DOHH2 (cell line): ENCODE data around the gene ATP2A2.

Source experiments
- H3F3A ChIP-seq: fragments of 200-600 bp; sonication (generic), shearing (Covaris generic); 2 replicates; pipeline ENCODE4 v1.6.0; 2016; ENCODE audit warnings: antibody characterized with exemption, mild to moderate bottlenecking; ENCODE audit not compliant: control insufficient read depth, insufficient read depth
- H3K27ac ChIP-seq: fragments of 200-600 bp; sonication (generic); 2 replicates; pipeline ENCODE4 v1.5.1; 2014; ENCODE audit warnings: low read depth, mild to moderate bottlenecking, low read length, moderate library complexity
- H3K27me3 ChIP-seq: fragments of 200-600 bp; sonication (generic); 2 replicates; pipeline ENCODE4 v1.6.1; 2014; ENCODE audit warnings: mild to moderate bottlenecking, low read length, mixed read lengths; ENCODE audit not compliant: control insufficient read depth
- H3K36me3 ChIP-seq: fragments of 200-600 bp; sonication (generic); 2 replicates; pipeline ENCODE4 v1.6.1; 2014; ENCODE audit warnings: mild to moderate bottlenecking, low read length, moderate library complexity, mixed read lengths; ENCODE audit not compliant: control insufficient read depth
- H3K4me1 ChIP-seq: fragments of 200-600 bp; sonication (generic); 2 replicates; pipeline ENCODE4 v1.6.1; 2014; ENCODE audit warnings: mild to moderate bottlenecking, low read length, mixed read lengths; ENCODE audit not compliant: control insufficient read depth
- H3K4me2 ChIP-seq: fragments of 200-600 bp; sonication (generic); 2 replicates; pipeline ENCODE4 v1.6.0; 2014; ENCODE audit warnings: mild to moderate bottlenecking, low read length, moderate library complexity
- H3K4me3 ChIP-seq: fragments of 200-600 bp; sonication (generic); 2 replicates; pipeline ENCODE4 v1.5.1; 2014; ENCODE audit warnings: mild to moderate bottlenecking, low read length, mixed read lengths
- H3K79me2 ChIP-seq: fragments of 200-600 bp; sonication (generic); 2 replicates; pipeline ENCODE4 v1.6.1; 2014; ENCODE audit warnings: mild to moderate bottlenecking, low read length, mixed read lengths; ENCODE audit not compliant: control insufficient read depth
- H3K9me2 ChIP-seq: fragments of 200-600 bp; sonication (generic); replicated peaks from 2 replicates; pipeline ENCODE4 v1.6.1; 2014; ENCODE audit warnings: mild to moderate bottlenecking, low read length, mixed read lengths; ENCODE audit not compliant: control insufficient read depth
- H3K9me3 ChIP-seq: fragments of 200-600 bp; sonication (generic); 2 replicates; pipeline ENCODE4 v1.6.1; 2014; ENCODE audit warnings: antibody characterized with exemption, low read length, mixed read lengths; ENCODE audit not compliant: control insufficient read depth, insufficient read depth
- H4K20me1 ChIP-seq: fragments of 200-600 bp; sonication (generic); 2 replicates; pipeline ENCODE4 v1.6.0; 2014; ENCODE audit warnings: low read depth, mild to moderate bottlenecking, antibody characterized with exemption, low read length, moderate library complexity; ENCODE audit not compliant: control insufficient read depth, insufficient read depth
- CTCF ChIP-seq: fragments of 200-600 bp; sonication (generic); IDR thresholded peaks from one replicate; pipeline ENCODE4 v1.5.1; 2014; ENCODE audit warnings: antibody characterized with exemption, mild to moderate bottlenecking, low read depth, low read length; ENCODE audit not compliant: poor library complexity, severe bottlenecking
- EZH2phosphoT487 ChIP-seq: fragments of 200-600 bp; sonication (generic); IDR thresholded peaks from 2 replicates; pipeline ENCODE4 v1.6.1; 2017; ENCODE audit warnings: borderline replicate concordance, mild to moderate bottlenecking, antibody characterized with exemption, low read length, moderate library complexity, mixed read lengths

ATP2A2 gene

GRCh38 chr12:110256780-110257431 lies 24.1 kb upstream of the ATP2A2 start:
- peaks cover 5% of the 10 kb centered on the region; the same call in 1 of the 2 replicates for H3K4me1 ChIP-seq
- no peak overlapping the region for H3K27ac ChIP-seq

DNA sequence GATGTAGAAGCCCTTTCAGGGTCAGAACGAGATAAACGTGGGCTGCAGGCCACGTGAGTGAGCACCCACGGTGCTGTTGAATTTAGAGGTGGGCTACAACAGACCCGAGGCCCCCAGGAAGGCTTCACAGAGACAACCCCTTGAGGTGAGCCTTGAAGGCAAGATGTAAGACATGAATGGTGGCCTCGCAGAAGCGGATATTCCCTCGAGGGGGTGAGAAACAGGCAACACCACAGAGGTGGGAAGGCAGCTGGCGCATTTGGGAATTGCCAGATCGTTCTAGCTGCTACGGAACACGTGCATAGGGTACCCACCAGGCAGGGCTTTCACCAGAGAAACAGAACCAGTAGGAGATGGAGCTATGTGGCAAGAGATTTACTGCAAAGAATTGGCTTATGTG lies 22.6 kb upstream of the ATP2A2 start:
- no peaks in the 10 kb centered on the region for H3F3A ChIP-seq
- H4K20me1 ChIP-seq, result no peaks in the 10 kb centered on the region
- no peak overlapping the region for H3K4me2 ChIP-seq
- no peaks in the 10 kb centered on the region for H3K9me3 ChIP-seq
- no peak overlapping the region for H3K27ac ChIP-seq
- H3K79me2 ChIP-seq, result no peaks in the 10 kb centered on the region
- no peak overlapping the region for H3K4me3 ChIP-seq
- peaks cover 6% of the 10 kb centered on the region; the same call in 1 of the 2 replicates for H3K27me3 ChIP-seq
- peaks cover 5% of the 10 kb centered on the region; the same call in 1 of the 2 replicates for H3K4me1 ChIP-seq
- H3K9me2 ChIP-seq, result no peaks in the 10 kb centered on the region
- TF ChIP-seq CTCF (no peak), EZH2phosphoT487 (no peak)
- H3K36me3 ChIP-seq, result no peaks in the 10 kb centered on the region

More at GRCh38 chr12:110256780-110257431, 24.1 kb upstream of the ATP2A2 start:
- no peaks in the 10 kb centered on the region for H3K36me3 ChIP-seq
- no peak overlapping the region for H3K4me3 ChIP-seq
- H4K20me1 ChIP-seq, result no peaks in the 10 kb centered on the region
- H3K9me2 ChIP-seq, result no peaks in the 10 kb centered on the region
- H3K79me2 ChIP-seq, result no peaks in the 10 kb centered on the region
- H3F3A ChIP-seq, result no peaks in the 10 kb centered on the region
- H3K4me2 ChIP-seq, result no peak overlapping the region
- no peaks in the 10 kb centered on the region for H3K27me3 ChIP-seq
- no peak for TF ChIP-seq EZH2phosphoT487
- TF ChIP-seq CTCF, result no peak
- no peaks in the 10 kb centered on the region for H3K9me3 ChIP-seq

- Histone ChIP-seq H3K4me3 (no peak overlapping the region), H3K4me1 (no peaks in the 10 kb centered on the region), H3K79me2 (no peaks in the 10 kb centered on the region), H3K4me2 (no peak overlapping the region), H3K27me3 (peaks cover 11% of the 10 kb centered on the region), H3K27ac (no peak overlapping the region), H3K9me2 (no peaks in the 10 kb centered on the region), H4K20me1 (no peaks in the 10 kb centered on the region), H3K36me3 (no peaks in the 10 kb centered on the region), H3F3A (no peaks in the 10 kb centered on the region), H3K9me3 (no peaks in the 10 kb centered on the region)
- TF ChIP-seq EZH2phosphoT487 (no peak), CTCF (no peak)
Observed at GRCh38 chr12:110262442-110263388, 18.3 kb upstream of the ATP2A2 start.
